Lower leg skin (tissue), 4 donors: ENCODE data around the gene LCP1. TPM values are rescaled to one million over a fixed set of nuclear protein-coding genes. Genes with fewer than 3 reads are reported as not detected.

Source experiments
- DNase-seq, 2 donors: peaks; one replicate each; pipeline ENCODE4 v3.0.0-alpha.2; 2019; ENCODE audit warnings: low spot score in 2 of 2
- H3K4me3 ChIP-seq: fragments of 200-600 bp; sonication (generic); 2 replicates; pipeline ENCODE4 v1.5.1; 2017; ENCODE audit warnings: mild to moderate bottlenecking, low read depth; ENCODE audit not compliant: poor library complexity, severe bottlenecking
- POLR2A ChIP-seq, 2 donors: fragments of 450-650 bp; IDR thresholded peaks; one replicate each; pipeline ENCODE4 v1.6.1; 2016 to 2017; ENCODE audit warnings: antibody characterized with exemption in 2 of 2, mild to moderate bottlenecking in 1 of 2, moderate library complexity in 1 of 2
- WGBS, 2 donors: methylation state at CpG; one replicate each; pipeline ENCODE4 v1.1.5; 2018; 5-methylcytosine and 5-hydroxymethylcytosine counted together
- intact Hi-C: fragments of 100-400 bp; cut with DNase I; formaldehyde crosslinking; loops from one replicate; pipeline ENCODE4 v1.15.0; 2023; ENCODE audit warnings: low total_unique reads
- total RNA-seq, 4 donors: library from RNA; depleted of rRNA; stranded (reverse); fragments of >200 nt; gene quantifications; one replicate each; pipeline ENCODE4 v1.1.0, GENCODE V29; 2016
- TF ChIP-seq, protein P1 (sequence below), 3 donors: fragments of 450-650 bp; IDR thresholded peaks; one replicate each; pipeline ENCODE4 v1.5.1; 2016; ENCODE audit warnings: antibody characterized with exemption in 3 of 3, mild to moderate bottlenecking in 3 of 3, moderate library complexity in 2 of 3

LCP1 gene
- total RNA-seq, 4 donors from 2014 or later, result 21.7 to 45.4 (median 39.0) TPM

DNA sequence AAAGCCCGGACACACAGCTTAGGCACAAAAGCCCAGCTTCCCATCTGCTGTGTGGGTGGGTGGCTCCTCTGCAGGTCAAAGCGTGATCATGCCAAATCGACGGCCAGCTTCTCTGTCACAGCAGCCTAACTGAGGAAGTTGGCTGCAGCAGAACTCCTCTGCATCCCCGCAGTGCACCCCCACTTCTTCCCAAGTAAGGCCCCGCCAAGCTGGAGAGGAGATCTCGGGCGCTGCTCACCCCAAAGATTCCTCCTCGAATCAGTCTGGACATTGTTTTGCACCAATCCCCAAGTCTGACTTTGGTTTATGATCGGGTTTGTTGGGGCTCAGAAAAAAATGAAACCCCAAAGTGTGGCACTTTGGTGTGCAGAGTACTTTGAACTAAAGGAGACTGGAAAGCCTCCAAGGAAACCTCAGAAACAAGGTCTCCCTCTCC lies 57.4 kb downstream of the LCP1 start:
- WGBS, 2 donors, result 70 to 74% methylated on average over 10 of the region's 10 CpGs
- no peak for DNase-seq
- intact Hi-C loops, result no loop called here
- H3K4me3 ChIP-seq, result no peak overlapping the region
- TF ChIP-seq POLR2A (IDR thresholded peaks at IDR 0.05), result no peak
- TF ChIP-seq, protein P1, sequence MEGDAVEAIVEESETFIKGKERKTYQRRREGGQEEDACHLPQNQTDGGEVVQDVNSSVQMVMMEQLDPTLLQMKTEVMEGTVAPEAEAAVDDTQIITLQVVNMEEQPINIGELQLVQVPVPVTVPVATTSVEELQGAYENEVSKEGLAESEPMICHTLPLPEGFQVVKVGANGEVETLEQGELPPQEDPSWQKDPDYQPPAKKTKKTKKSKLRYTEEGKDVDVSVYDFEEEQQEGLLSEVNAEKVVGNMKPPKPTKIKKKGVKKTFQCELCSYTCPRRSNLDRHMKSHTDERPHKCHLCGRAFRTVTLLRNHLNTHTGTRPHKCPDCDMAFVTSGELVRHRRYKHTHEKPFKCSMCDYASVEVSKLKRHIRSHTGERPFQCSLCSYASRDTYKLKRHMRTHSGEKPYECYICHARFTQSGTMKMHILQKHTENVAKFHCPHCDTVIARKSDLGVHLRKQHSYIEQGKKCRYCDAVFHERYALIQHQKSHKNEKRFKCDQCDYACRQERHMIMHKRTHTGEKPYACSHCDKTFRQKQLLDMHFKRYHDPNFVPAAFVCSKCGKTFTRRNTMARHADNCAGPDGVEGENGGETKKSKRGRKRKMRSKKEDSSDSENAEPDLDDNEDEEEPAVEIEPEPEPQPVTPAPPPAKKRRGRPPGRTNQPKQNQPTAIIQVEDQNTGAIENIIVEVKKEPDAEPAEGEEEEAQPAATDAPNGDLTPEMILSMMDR (IDR thresholded peaks at IDR 0.05), result no peak

DNA sequence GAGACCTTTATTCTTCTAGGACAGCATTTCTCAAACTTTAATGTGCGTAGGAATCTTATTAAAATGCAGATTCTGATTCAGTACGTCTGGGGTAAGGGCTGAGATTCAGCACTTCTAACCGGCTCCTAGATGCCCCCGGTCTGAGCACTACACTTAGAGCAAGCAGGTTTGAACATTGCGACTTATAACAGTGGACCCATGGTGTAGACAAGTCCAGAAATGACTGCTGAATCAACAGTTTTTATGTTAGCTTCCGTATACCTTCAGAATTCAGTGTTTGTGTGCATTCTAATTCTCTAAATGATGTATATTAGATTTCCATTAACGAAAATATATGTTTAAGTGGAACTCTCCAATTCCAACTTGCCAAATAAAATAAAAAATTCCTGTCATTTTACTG lies 59.7 kb downstream of the LCP1 start:
- intact Hi-C loops, result no loop called here

DNA sequence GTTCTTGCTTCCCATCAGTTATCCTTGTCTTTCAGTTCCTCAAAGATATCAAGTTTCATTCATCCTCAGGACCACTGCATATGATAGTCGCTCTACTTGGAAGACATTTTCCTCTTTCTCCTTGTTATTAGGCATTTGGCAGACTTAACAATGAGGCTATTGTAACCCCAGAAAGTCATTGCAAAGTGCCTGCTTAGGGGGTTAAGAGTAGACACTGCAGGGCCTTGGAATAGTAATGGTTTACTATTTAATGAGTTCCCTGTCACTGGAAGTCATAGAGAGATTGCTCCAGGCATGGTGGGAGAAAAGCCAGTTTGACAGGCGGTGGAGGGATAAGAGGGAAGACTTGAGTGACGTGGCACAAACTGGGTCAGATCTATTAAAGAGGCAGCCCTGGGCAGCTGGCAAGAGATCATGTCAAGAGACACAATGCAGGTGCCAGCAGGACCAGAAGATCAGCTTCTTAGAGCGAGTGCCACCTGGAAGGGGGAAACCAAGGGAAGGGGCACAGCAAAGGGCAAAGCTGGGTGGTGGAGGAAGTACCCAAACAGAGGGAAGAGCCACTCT lies 60.3 kb downstream of the LCP1 start:
- intact Hi-C loops, result no loop called here
- WGBS, 2 donors, result 43 to 57% methylated on average over 4 of the region's 4 CpGs
- H3K4me3 ChIP-seq, result no peak overlapping the region
- DNase-seq, result no peak
- TF ChIP-seq POLR2A (IDR thresholded peaks at IDR 0.05), result no peak
- TF ChIP-seq, protein P1 (IDR thresholded peaks at IDR 0.05), result no peak

More for the DNA sequence above, 59.7 kb downstream of the LCP1 start:
- no peak overlapping the region for H3K4me3 ChIP-seq
- no peak for DNase-seq
- no peak for TF ChIP-seq POLR2A (IDR thresholded peaks at IDR 0.05)
- TF ChIP-seq, protein P1 (IDR thresholded peaks at IDR 0.05), result no peak
- WGBS, 2 donors, result 89% methylated on average over 7 of the region's 7 CpGs

DNA sequence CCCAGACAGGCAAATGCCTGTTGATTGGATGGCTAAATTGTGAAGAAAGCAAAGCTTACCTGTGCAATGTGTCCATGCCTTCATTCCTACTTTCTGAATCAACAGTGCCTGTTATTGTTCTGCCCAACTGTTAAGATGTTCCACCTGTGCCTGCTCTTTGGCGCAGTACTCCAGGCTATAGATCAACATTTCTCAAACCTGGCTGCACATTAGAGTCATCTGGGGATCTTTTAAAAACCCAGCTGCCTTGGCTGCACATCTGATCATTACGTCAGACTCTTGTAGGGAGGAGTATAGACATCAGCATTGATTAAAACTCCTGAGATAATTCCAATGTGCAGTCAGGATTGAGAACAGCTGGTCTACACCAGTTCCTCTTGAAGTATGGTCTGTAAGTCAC lies 60.9 kb downstream of the LCP1 start:
- DNase-seq, result no peak
- 43 to 44% methylated on average over 2 of the region's 2 CpGs for WGBS, 2 donors
- no peak for TF ChIP-seq POLR2A (IDR thresholded peaks at IDR 0.05)
- TF ChIP-seq, protein P1 (IDR thresholded peaks at IDR 0.05), result no peak
- intact Hi-C loops, result no loop called here
- no peak overlapping the region for H3K4me3 ChIP-seq

DNA sequence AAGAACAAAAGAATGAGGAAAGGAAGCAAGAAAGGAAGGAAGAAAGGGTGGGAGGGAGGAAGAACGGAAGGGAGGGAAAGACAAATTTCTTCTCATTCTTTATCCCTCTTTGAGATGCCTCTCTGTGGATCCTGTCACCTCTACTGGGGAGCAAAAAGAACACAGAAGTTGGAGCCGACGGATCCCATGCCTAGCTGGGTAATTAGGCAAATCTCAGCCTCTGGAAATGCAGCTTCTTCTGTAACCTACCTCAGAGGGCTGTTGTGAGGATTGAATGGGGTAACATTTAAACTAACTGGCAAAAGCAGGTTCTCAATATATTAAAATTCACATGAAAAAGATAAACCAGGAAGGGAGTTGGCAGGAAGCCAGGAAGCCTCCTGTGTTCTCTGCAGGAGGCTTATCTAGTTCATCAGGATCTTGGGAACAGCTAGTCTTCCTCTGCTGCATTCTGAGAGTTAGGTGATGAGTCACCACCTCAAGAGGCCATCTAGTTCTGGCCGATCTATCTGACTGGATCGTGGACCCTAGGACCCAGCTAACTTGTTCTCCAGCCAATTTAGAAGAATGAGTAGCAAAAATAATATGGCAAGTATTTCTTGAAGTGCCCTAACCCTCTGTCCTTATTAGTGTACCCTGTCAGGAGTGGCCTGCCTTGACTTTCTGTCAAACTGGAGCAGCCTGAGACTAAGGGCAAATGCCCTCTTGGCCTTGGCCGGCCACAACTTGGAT lies 61.9 kb downstream of the LCP1 start:
- WGBS, 2 donors, result 57 to 70% methylated on average over 6 of the region's 6 CpGs
- TF ChIP-seq, protein P1 (IDR thresholded peaks at IDR 0.05), result no peak
- no peak for TF ChIP-seq POLR2A (IDR thresholded peaks at IDR 0.05)
- H3K4me3 ChIP-seq, result no peak overlapping the region
- DNase-seq, result no peak
- intact Hi-C loops, result no loop called here
